Activated T-helper 9 cell treated with anti-CD3 and anti-CD28 coated beads, Interleukin-2, amount 50 U/mL, for 16 hours (primary cell): ENCODE measurements around the gene FOLR2.
"Not testable (repeated sequence)": the region's sequence is repeated elsewhere in the genome, so short reads cannot be mapped to it uniquely, and the experiment has no call there.

Experiments used
- DNase-seq: peaks from one replicate; pipeline ENCODE4 v3.0.0-alpha.2; 2020; ENCODE audit warnings: low read depth

The FOLR2 gene

DNA sequence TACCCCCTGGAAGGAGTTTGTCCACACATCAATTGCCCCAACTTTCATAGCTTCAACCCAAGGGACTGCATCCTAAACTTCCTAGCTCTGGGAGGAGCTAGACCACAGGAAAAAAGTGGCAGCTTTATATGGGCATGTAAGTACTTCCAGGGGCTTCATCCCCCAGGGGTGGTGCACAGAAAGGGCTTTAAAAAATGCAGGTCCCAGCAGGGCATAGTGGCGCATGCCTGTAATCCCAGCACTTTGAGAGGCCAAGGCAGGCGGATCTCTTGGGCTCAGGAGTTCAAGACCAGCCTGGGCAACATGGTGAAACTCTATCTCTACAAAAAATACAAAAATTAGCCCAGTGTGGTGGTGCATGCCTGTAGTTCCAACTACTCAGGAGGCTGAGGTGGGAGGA lies 9.8 kb upstream of the FOLR2 start:
- not testable (repeated sequence) for DNase-seq

GRCh38 chr11:72208281-72208680 lies 8.3 kb upstream of the FOLR2 start:
- DNase-seq, result no peak

GRCh38 chr11:72209101-72209500 lies 7.5 kb upstream of the FOLR2 start:
- no peak for DNase-seq

GRCh38 chr11:72217841-72218240 lies 1.2 kb downstream of the FOLR2 start:
- DNase-seq, result no peak

GRCh38 chr11:72218251-72218745 lies 1.7 kb downstream of the FOLR2 start:
- no peak for DNase-seq

- no peak for DNase-seq
Measured at GRCh38 chr11:72220696-72221363, 4.2 kb downstream of the FOLR2 start.

DNA sequence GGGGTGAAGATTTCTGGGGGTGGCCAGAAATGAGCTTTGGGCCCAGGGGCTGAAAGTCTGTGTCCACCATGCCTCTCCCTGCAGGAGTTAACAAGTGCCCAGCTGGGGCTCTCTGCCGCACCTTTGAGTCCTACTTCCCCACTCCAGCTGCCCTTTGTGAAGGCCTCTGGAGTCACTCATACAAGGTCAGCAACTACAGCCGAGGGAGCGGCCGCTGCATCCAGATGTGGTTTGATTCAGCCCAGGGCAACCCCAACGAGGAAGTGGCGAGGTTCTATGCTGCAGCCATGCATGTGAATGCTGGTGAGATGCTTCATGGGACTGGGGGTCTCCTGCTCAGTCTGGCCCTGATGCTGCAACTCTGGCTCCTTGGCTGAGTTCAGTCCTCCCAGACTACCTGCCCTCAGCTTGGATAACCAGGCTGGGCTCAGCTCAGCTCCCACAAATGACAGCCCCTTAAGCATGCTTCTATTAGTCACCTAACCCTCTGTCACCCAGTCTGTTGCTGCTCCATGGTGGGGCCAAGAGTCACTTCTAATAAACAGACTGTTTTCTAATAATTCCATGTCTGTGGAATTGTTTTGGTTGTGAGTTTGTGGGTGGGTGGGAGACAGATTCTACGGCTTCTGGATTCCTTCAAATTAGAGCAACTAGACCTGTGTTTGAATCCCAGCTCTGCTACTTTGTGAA lies 4.9 kb downstream of the FOLR2 start:
- DNase-seq, result no peak

GRCh38 chr11:72222106-72222891 lies 5.7 kb downstream of the FOLR2 start:
- no peak for DNase-seq

GRCh38 chr11:72222907-72223614 lies 6.5 kb downstream of the FOLR2 start:
- peak; percentile 89 for DNase-seq

DNA sequence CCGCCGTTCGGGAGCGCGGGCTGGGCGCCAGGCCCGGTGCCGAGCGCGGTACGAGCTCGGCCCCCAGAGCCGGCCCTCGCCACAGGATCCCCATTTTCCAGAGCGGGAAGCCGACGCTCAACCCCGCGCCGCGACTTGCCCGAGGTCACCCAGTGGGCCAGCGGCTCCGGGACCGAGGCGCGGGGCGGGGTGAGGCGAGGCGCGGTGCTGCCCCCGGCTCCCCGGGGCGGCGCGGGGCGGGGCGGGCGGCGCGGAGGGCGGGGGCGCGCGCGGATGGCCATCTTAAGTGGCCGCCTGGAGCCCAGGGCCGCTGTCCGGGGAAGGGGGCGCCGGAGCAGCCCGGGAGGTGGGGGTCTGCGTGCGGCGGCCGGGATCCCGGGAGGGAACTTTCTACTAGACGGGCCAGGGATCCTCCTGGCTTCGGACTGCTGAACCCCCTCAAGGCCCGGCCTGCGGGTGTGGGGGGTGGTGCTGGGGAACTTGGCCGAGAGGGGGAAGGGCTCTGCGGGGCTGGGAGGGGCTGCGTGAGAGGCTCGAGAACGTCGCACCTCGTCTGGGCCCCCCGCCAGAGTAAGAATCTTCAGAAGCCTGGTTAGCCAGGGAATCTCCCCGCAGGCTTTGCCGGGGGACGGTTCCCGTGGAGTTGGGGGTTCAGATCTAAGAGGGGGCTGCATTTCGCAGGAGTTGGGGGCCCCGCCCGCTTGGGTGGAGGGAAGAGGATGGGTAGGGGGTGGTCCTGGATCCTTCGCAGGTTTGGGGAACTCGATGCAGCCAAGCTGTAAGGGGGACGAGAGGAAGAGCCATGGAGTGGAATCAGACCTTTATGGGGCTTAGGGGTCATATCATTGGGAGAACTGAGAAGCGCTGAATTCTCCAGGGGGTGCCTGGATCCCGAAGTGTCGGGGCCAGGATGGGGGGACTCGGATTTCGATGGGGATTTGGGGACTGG lies 7.3 kb downstream of the FOLR2 start:
- DNase-seq, result peak; percentile 47

GRCh38 chr11:72224564-72225410 lies 8.2 kb downstream of the FOLR2 start, which contains the start of gene INPPL1:
Gene INPPL1, plus strand, starts transcription at chr11:72224767. Its CDS starts 218 bp downstream, at chr11:72224985.
- peak; percentile 28 for DNase-seq

GRCh38 chr11:72225411-72225951 lies 8.9 kb downstream of the FOLR2 start:
- no peak for DNase-seq

GRCh38 chr11:72226701-72227100 lies 10.1 kb downstream of the FOLR2 start:
- no peak for DNase-seq

DNA sequence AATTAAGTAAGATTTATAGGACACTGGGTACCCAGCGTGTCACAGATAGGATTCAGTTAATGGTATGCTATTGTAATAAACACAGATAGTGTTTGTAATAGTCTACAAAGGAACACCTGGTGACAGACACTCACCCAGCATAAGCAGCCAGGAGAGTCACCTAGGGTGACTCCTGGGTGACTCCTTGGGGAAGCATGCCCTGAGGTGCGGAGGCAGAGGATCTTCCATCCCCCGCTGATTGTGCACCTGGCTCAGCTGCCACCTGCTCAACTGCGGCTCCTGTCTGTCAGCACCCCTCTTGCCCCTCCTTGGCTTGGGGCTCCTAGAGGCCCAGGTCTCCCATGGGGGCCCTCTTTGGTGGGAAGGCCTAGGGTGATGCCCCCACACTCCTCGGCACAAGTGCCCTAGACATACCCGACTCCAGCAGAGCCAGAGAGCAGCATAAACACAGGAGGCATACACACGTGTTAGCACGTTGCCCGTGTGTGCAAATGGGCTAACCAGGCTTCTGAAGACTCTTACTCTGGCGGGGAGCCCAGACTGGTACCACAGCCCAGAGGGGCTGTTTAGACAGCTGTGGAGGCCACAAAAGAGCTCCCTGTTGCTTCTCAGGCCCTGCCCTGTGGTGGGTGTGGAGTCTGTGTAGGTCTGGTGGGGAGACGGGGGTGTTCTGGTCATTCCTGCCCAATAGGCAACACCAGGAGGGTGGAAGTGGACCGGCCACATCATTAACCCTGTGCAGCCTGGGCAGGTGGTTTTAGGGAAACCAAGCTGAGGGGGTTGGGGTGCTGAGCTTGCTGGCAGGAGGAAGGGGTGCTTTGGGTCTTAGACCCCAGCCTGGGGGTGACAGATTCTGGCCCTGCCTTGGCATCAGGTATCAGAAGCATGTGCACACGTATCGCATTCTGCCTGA lies 11.0 kb downstream of the FOLR2 start:
- DNase-seq, result no peak

GRCh38 chr11:72228229-72228843 lies 11.7 kb downstream of the FOLR2 start:
- DNase-seq, result no peak

DNA sequence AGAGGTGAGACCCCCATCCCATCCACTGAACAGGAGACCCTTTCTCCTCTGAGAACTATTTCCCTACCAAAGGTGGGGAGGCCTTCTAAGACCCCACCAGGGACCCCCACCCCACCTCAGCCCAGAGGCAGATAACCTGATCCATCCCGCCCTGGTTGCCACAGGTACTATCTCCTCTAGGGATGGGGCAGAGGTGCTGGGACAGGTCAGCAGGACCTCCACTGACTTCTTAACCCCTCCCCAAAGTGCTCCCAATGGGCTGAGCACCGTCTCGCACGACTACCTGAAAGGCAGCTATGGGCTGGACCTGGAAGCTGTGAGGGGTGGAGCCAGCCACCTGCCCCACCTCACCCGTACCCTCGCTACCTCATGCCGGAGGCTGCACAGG lies 12.2 kb downstream of the FOLR2 start:
- no peak for DNase-seq

- DNase-seq, result no peak
Measured at GRCh38 chr11:72229336-72229924, 12.8 kb downstream of the FOLR2 start.
